ENCODE results near the gene SCARF1.

- TF ChIP-seq, protein P1, sequence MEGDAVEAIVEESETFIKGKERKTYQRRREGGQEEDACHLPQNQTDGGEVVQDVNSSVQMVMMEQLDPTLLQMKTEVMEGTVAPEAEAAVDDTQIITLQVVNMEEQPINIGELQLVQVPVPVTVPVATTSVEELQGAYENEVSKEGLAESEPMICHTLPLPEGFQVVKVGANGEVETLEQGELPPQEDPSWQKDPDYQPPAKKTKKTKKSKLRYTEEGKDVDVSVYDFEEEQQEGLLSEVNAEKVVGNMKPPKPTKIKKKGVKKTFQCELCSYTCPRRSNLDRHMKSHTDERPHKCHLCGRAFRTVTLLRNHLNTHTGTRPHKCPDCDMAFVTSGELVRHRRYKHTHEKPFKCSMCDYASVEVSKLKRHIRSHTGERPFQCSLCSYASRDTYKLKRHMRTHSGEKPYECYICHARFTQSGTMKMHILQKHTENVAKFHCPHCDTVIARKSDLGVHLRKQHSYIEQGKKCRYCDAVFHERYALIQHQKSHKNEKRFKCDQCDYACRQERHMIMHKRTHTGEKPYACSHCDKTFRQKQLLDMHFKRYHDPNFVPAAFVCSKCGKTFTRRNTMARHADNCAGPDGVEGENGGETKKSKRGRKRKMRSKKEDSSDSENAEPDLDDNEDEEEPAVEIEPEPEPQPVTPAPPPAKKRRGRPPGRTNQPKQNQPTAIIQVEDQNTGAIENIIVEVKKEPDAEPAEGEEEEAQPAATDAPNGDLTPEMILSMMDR (conservative IDR thresholded peaks at IDR 0.05; ENCODE audit: low read depth, low read length), result no peak
- TF ChIP-seq EZH2 (IDR thresholded peaks at IDR 0.05; ENCODE audit: low read length, unreplicated experiment) (no peak), EZH2phosphoT487 (IDR thresholded peaks at IDR 0.05; ENCODE audit: borderline replicate concordance, low read length) (no peak)
These were observed 40.6 kb upstream of the SCARF1 start for GRCh38 chr17:1686086-1686485.
